Measurements from ENCODE around the gene CCDC190.

The CCDC190 gene

DNA sequence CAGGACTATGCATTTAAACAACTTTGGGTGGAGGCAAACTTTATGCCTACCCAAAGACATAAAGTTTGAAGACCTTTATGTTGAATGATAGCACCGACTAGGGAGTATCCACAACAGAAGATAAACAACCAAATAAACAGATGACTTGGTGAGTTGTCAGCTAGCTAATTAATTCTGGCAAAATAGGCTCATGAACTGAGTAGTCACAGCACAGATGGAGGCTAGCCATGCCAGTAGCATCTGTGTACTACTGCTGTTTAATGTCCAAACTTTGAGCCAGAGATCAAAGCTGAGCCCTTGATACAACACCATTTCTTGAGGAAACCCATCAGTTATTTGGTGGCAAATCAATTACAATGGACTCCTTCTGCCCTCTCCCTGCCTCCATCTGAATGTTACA lies 40.3 kb upstream of the CCDC190 start:
- H3K4me3 ChIP-seq (ENCODE audit: low read depth in 1 of 5, low read length in 5 of 5): no peak overlapping the region
- no peak overlapping the region for H3K9ac ChIP-seq (ENCODE audit: low read length in 5 of 5)
- H3K9me3 ChIP-seq (ENCODE audit: control insufficient read depth in 5 of 5, low read length in 5 of 5): no peaks in the 10 kb centered on the region
- no peaks in the 10 kb centered on the region for H3K36me3 ChIP-seq (ENCODE audit: control insufficient read depth in 5 of 5, insufficient read depth in 5 of 5, low read length in 5 of 5)
- no peaks in the 10 kb centered on the region for H3K27me3 ChIP-seq (ENCODE audit: control insufficient read depth in 5 of 5, insufficient read depth in 4 of 5, low read length in 5 of 5)
- H3K4me1 ChIP-seq (ENCODE audit: control insufficient read depth in 5 of 5, insufficient read depth in 5 of 5, low read length in 5 of 5): peaks cover 0 to 11% (median 3%) of the 10 kb centered on the region in 5 donors
- H3K27ac ChIP-seq (ENCODE audit: low read depth, low read length): no peak overlapping the region

DNA sequence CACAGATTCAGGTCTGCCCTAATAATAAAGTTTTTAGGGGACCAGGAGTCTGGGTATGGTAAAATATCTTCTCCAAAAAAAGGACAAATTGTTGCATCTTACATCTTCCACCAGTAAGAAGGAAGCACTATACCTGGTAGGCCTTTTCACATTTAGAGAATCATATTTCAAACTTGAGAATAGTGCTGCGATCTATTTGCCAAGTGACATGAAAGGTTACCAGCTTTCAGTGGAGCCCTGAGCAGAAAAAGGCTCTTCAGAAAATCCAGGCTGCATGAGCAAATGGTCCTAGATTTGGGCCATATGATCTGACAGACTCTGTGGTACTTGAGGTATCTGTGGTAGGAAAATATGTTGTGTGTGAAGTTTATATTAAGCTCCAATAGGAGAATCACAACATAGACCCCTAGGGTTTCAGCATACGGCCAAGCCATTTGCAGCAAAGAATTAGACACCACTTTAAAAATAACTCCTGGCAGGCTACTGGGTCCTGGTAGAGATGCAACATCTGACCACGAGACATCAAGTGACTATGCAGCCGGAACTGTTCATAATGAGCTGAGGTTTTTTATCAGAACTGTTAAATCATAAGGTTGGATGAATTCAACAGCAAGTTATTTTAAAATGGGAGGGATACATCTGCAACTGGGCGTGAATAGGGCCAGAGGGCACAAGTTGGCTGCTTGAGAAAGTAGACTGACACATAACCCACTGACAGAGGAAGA lies 38.6 kb upstream of the CCDC190 start:
- Histone ChIP-seq H3K36me3 (ENCODE audit: control insufficient read depth in 5 of 5, insufficient read depth in 5 of 5, low read length in 5 of 5) (no peaks in the 10 kb centered on the region), H3K9me3 (ENCODE audit: control insufficient read depth in 5 of 5, low read length in 5 of 5) (no peaks in the 10 kb centered on the region), H3K27ac (ENCODE audit: low read depth, low read length) (no peak overlapping the region), H3K4me3 (ENCODE audit: low read depth in 1 of 5, low read length in 5 of 5) (no peak overlapping the region), H3K9ac (ENCODE audit: low read length in 5 of 5) (no peak overlapping the region), H3K4me1 (ENCODE audit: control insufficient read depth in 5 of 5, insufficient read depth in 5 of 5, low read length in 5 of 5) (peaks cover 0 to 11% (median 3%) of the 10 kb centered on the region in 5 donors), H3K27me3 (ENCODE audit: control insufficient read depth in 5 of 5, insufficient read depth in 4 of 5, low read length in 5 of 5) (no peaks in the 10 kb centered on the region)

DNA sequence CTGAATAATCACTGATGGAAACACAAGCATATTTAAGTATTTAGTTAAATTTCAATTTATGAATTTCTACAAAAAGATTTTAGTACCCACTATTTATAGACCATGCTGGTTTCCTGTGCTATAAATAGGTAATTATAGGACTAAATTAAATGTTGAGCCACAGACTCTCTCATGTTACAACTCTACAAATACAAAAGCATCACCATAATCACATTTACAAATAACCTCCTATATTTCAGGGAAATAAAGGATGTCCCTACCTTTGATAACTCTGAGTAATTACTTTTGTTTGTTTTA lies 32.6 kb upstream of the CCDC190 start:
- Histone ChIP-seq H3K9ac (ENCODE audit: low read length in 5 of 5) (no peak overlapping the region), H3K27me3 (ENCODE audit: control insufficient read depth in 5 of 5, insufficient read depth in 4 of 5, low read length in 5 of 5) (no peaks in the 10 kb centered on the region), H3K9me3 (ENCODE audit: control insufficient read depth in 5 of 5, low read length in 5 of 5) (no peaks in the 10 kb centered on the region), H3K4me3 (ENCODE audit: low read depth in 1 of 5, low read length in 5 of 5) (no peak overlapping the region), H3K27ac (ENCODE audit: low read depth, low read length) (no peak overlapping the region), H3K4me1 (ENCODE audit: control insufficient read depth in 5 of 5, insufficient read depth in 5 of 5, low read length in 5 of 5) (peaks cover 0 to 7% (median 0%) of the 10 kb centered on the region in 5 donors), H3K36me3 (ENCODE audit: control insufficient read depth in 5 of 5, insufficient read depth in 5 of 5, low read length in 5 of 5) (no peaks in the 10 kb centered on the region)

DNA sequence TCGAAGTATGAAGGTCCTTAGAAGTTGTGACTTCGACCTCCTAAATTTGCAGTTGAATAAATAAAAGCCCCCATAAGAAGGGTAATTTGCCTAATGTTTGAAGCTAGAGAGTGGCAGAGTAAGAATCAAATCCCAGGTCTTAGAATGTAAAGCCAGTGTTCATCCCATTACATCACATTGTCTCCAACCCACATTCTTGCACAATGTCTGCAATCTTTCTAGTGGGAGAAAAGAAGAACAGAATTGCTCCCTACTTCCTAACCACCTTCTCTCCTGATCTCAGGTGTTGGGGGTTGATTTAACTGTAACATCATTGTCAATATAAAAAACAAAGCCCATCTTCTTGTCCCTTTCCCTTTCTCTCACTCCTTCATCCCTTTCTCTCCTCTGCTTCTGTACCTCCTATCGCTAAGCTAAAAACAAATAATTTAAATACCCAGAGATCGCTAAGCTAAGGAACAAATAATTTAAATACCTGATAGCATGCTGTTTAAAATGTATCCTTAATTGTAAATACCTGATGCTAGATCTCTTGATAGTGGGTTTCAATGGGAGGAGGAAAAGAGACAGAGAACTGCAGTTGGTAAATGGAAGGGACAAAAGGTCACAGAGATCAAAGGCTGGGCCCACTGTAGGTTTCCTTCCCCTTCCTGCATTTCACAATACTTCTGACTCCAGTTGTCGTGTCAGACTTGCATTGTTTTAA lies 32.1 kb upstream of the CCDC190 start:
- peaks cover 0 to 7% (median 0%) of the 10 kb centered on the region in 5 donors for H3K4me1 ChIP-seq (ENCODE audit: control insufficient read depth in 5 of 5, insufficient read depth in 5 of 5, low read length in 5 of 5)
- H3K9me3 ChIP-seq (ENCODE audit: control insufficient read depth in 5 of 5, low read length in 5 of 5): no peaks in the 10 kb centered on the region
- H3K27me3 ChIP-seq (ENCODE audit: control insufficient read depth in 5 of 5, insufficient read depth in 4 of 5, low read length in 5 of 5): no peaks in the 10 kb centered on the region
- H3K9ac ChIP-seq (ENCODE audit: low read length in 5 of 5): no peak overlapping the region
- H3K36me3 ChIP-seq (ENCODE audit: control insufficient read depth in 5 of 5, insufficient read depth in 5 of 5, low read length in 5 of 5): no peaks in the 10 kb centered on the region
- H3K27ac ChIP-seq (ENCODE audit: low read depth, low read length): no peak overlapping the region
- H3K4me3 ChIP-seq (ENCODE audit: low read depth in 1 of 5, low read length in 5 of 5): no peak overlapping the region

DNA sequence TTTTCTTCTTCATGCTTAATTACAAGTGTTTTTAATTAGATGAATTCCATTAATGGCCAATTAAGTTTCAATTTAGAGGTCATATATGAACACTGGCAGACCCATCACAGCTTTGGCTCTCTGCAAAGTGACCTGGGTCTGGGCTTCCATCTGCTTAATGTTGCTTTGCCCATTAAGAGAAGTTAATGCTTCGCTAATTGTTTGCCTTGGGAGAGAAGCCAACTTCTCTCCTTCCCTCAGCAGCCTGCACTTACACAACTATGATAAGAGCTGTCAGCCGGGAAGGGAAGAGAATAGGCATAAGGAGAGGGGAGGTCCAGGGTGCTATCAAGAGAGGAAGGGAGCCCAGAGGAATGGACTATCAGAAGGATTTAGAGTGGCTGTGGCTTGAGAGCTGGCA lies 29.0 kb upstream of the CCDC190 start:
- H3K4me1 ChIP-seq (ENCODE audit: control insufficient read depth in 5 of 5, insufficient read depth in 5 of 5, low read length in 5 of 5): peaks cover 0 to 7% (median 0%) of the 10 kb centered on the region in 5 donors
- no peak overlapping the region for H3K27ac ChIP-seq (ENCODE audit: low read depth, low read length)
- H3K9ac ChIP-seq (ENCODE audit: low read length in 5 of 5): no peak overlapping the region
- no peaks in the 10 kb centered on the region for H3K36me3 ChIP-seq (ENCODE audit: control insufficient read depth in 5 of 5, insufficient read depth in 5 of 5, low read length in 5 of 5)
- no peak overlapping the region for H3K4me3 ChIP-seq (ENCODE audit: low read depth in 1 of 5, low read length in 5 of 5)
- H3K9me3 ChIP-seq (ENCODE audit: control insufficient read depth in 5 of 5, low read length in 5 of 5): no peaks in the 10 kb centered on the region
- H3K27me3 ChIP-seq (ENCODE audit: control insufficient read depth in 5 of 5, insufficient read depth in 4 of 5, low read length in 5 of 5): no peaks in the 10 kb centered on the region

DNA sequence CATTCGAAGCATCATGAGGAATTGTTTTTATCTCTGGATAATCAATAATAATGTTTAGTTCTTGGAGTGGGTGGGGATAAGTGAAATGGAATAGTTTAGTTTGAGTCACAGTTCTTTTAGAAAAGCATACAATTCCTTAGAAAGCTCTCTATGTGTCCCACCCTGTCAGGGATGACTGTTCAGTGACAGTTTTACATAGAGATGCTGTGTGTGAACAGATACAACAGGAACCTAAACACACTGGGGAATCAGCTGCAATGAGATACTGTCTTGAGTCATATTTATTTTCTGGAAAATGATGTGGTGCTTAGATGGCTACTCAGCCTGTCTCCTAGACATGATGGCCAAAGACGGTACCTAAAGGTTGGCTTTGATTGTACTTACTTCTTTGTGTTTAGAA lies 25.7 kb upstream of the CCDC190 start:
- Histone ChIP-seq H3K36me3 (ENCODE audit: control insufficient read depth in 5 of 5, insufficient read depth in 5 of 5, low read length in 5 of 5) (no peaks in the 10 kb centered on the region), H3K9ac (ENCODE audit: low read length in 5 of 5) (no peak overlapping the region), H3K4me1 (ENCODE audit: control insufficient read depth in 5 of 5, insufficient read depth in 5 of 5, low read length in 5 of 5) (no peaks in the 10 kb centered on the region)

DNA sequence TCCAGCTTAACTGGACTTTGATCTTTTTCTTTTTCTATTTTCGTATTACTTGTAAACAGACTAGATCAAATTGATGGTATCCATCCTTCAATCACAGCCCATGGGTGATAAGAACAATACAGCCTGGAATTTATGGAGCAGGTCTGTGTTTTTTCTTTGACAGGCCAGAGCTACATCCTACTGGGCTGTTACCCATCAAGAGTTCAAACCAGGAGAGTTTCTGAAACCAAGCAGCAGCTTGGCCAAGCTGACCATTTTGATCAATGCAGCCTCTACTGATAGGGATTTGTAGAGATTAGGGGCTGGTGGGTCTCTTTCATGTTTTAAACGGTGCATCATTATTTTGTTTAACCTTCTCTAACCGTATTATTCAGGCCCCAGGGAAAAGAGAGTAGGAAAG lies 24.3 kb upstream of the CCDC190 start:
- peaks cover 0 to 7% (median 0%) of the 10 kb centered on the region in 5 donors for H3K27me3 ChIP-seq (ENCODE audit: control insufficient read depth in 5 of 5, insufficient read depth in 4 of 5, low read length in 5 of 5)
- H3K36me3 ChIP-seq (ENCODE audit: control insufficient read depth in 5 of 5, insufficient read depth in 5 of 5, low read length in 5 of 5): no peaks in the 10 kb centered on the region
- H3K4me1 ChIP-seq (ENCODE audit: control insufficient read depth in 5 of 5, insufficient read depth in 5 of 5, low read length in 5 of 5): no peaks in the 10 kb centered on the region
- no peak overlapping the region for H3K4me3 ChIP-seq (ENCODE audit: low read depth in 1 of 5, low read length in 5 of 5)
- H3K9me3 ChIP-seq (ENCODE audit: control insufficient read depth in 5 of 5, low read length in 5 of 5): no peaks in the 10 kb centered on the region
- no peak overlapping the region for H3K9ac ChIP-seq (ENCODE audit: low read length in 5 of 5)
- no peak overlapping the region for H3K27ac ChIP-seq (ENCODE audit: low read depth, low read length)

More for the DNA sequence above, 25.7 kb upstream of the CCDC190 start:
- Histone ChIP-seq H3K27me3 (ENCODE audit: control insufficient read depth in 5 of 5, insufficient read depth in 4 of 5, low read length in 5 of 5) (peaks cover 0 to 2% (median 0%) of the 10 kb centered on the region in 5 donors), H3K27ac (ENCODE audit: low read depth, low read length) (no peak overlapping the region), H3K4me3 (ENCODE audit: low read depth in 1 of 5, low read length in 5 of 5) (no peak overlapping the region), H3K9me3 (ENCODE audit: control insufficient read depth in 5 of 5, low read length in 5 of 5) (no peaks in the 10 kb centered on the region)

DNA sequence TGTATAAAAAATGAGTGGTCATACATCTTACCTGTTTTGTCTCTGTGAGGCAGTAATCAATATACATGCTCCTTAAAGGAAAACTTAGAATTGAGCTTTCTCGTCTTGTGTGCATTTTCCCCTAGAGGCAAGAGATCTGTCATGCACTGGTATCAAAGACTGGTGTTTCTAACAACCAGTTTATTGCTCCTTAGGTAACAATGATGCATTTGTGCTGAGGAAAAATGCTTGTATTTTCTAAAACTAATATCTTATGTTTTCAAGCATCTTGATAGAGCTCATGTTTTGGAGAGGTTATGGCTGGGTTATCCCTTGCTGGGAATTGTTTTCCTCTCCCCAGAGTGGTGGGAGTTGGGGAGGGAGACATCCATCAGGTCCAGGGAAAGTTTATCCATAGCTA lies 23.9 kb upstream of the CCDC190 start:
- H3K36me3 ChIP-seq (ENCODE audit: control insufficient read depth in 5 of 5, insufficient read depth in 5 of 5, low read length in 5 of 5): no peaks in the 10 kb centered on the region
- no peak overlapping the region for H3K9ac ChIP-seq (ENCODE audit: low read length in 5 of 5)
- H3K27me3 ChIP-seq (ENCODE audit: control insufficient read depth in 5 of 5, insufficient read depth in 4 of 5, low read length in 5 of 5): peaks cover 0 to 7% (median 0%) of the 10 kb centered on the region in 5 donors
- no peaks in the 10 kb centered on the region for H3K4me1 ChIP-seq (ENCODE audit: control insufficient read depth in 5 of 5, insufficient read depth in 5 of 5, low read length in 5 of 5)
- H3K9me3 ChIP-seq (ENCODE audit: control insufficient read depth in 5 of 5, low read length in 5 of 5): no peaks in the 10 kb centered on the region
- H3K27ac ChIP-seq (ENCODE audit: low read depth, low read length): no peak overlapping the region
- H3K4me3 ChIP-seq (ENCODE audit: low read depth in 1 of 5, low read length in 5 of 5): no peak overlapping the region

DNA sequence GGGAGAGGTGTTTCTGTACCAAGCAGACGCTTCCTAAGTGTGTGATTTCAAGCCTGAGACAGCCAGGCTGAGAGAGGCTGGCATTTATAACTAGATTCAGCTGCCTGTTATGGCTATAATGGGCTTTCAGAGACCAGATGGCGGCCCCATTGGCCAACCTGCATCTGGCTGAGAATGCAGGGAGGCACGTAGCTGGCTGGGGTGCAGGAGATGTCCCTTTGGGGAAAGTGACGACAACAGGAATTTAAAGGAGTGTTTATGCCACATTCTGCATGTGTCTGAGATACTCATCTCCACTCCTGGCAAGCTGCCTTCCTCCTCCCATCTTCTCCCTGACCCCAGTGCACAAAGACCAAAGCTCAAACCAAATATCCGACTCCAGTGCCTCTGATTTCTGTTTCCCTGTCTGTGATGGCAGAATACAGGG lies 21.3 kb upstream of the CCDC190 start:
- H3K9me3 ChIP-seq (ENCODE audit: control insufficient read depth in 5 of 5, low read length in 5 of 5): no peaks in the 10 kb centered on the region
- no peak overlapping the region for H3K27ac ChIP-seq (ENCODE audit: low read depth, low read length)
- no peak overlapping the region for H3K4me3 ChIP-seq (ENCODE audit: low read depth in 1 of 5, low read length in 5 of 5)
- H3K9ac ChIP-seq (ENCODE audit: low read length in 5 of 5): no peak overlapping the region
- no peaks in the 10 kb centered on the region for H3K36me3 ChIP-seq (ENCODE audit: control insufficient read depth in 5 of 5, insufficient read depth in 5 of 5, low read length in 5 of 5)
- H3K4me1 ChIP-seq (ENCODE audit: control insufficient read depth in 5 of 5, insufficient read depth in 5 of 5, low read length in 5 of 5): no peaks in the 10 kb centered on the region
- H3K27me3 ChIP-seq (ENCODE audit: control insufficient read depth in 5 of 5, insufficient read depth in 4 of 5, low read length in 5 of 5): peaks cover 0 to 7% (median 0%) of the 10 kb centered on the region in 5 donors

DNA sequence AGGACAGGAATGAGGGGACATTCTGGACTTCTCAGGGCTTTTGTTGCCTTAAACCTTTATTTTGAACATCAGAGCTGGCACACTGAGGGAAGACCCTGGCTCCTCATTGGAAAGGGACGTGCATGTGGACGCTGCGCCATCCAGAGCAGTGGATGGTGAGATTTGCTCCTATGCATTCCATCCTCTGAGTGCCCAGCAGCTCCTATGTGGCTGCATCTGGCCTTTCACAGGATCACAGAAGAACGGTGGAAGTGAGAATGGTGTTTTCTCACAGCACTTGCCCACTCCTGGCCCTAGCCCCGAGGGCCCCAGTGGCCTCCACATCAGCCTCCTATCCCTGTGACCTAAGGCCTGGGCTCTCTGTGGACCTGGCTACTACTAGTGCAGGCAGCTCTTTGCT lies 20.6 kb upstream of the CCDC190 start:
- Histone ChIP-seq H3K4me3 (ENCODE audit: low read depth in 1 of 5, low read length in 5 of 5) (no peak overlapping the region), H3K27me3 (ENCODE audit: control insufficient read depth in 5 of 5, insufficient read depth in 4 of 5, low read length in 5 of 5) (peaks cover 0 to 7% (median 0%) of the 10 kb centered on the region in 5 donors), H3K9me3 (ENCODE audit: control insufficient read depth in 5 of 5, low read length in 5 of 5) (no peaks in the 10 kb centered on the region), H3K36me3 (ENCODE audit: control insufficient read depth in 5 of 5, insufficient read depth in 5 of 5, low read length in 5 of 5) (no peaks in the 10 kb centered on the region), H3K4me1 (ENCODE audit: control insufficient read depth in 5 of 5, insufficient read depth in 5 of 5, low read length in 5 of 5) (no peaks in the 10 kb centered on the region), H3K9ac (ENCODE audit: low read length in 5 of 5) (no peak overlapping the region), H3K27ac (ENCODE audit: low read depth, low read length) (no peak overlapping the region)
